Testis (tissue), 2 donors: Measurements from ENCODE around the gene NOS1AP.

Experiments
- POLR2A ChIP-seq: fragments of 450-650 bp; IDR thresholded peaks from one replicate; pipeline ENCODE4 v1.6.1; 2017; ENCODE audit warnings: antibody characterized with exemption, mild to moderate bottlenecking, moderate library complexity
- TF ChIP-seq, protein P1 (sequence below), 3 experiments: fragments of 450-650 bp in 2 of 3; fragments of 200-600 bp in 1 of 3; sonication (generic) in 1 of 3; IDR thresholded peaks; one replicate each; pipeline ENCODE4 v1.5.1; 2016 to 2019; ENCODE audit warnings: antibody characterized with exemption in 3 of 3, mild to moderate bottlenecking in 2 of 3, moderate library complexity in 1 of 3

DNA sequence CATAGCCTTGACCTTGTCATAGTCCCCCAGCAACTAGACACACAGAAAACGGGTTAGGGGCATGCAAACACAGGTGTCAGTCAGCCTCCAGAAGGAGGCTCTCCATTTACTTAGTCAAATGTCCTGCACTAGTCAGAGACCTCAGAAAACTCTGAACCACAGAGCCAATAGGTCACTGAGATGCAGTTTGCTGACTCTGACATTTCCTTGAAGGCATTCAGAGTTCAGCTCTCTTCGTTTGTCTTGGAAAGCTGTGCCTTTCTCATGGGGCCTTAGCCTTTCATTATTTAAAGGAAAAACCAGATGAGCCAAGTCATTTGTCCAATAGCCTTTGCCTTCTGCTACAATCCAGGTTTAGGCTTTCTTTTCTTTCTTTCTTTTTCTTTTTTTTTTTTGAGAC is 49.3 kb upstream of the NOS1AP start:
- TF ChIP-seq, protein P1, sequence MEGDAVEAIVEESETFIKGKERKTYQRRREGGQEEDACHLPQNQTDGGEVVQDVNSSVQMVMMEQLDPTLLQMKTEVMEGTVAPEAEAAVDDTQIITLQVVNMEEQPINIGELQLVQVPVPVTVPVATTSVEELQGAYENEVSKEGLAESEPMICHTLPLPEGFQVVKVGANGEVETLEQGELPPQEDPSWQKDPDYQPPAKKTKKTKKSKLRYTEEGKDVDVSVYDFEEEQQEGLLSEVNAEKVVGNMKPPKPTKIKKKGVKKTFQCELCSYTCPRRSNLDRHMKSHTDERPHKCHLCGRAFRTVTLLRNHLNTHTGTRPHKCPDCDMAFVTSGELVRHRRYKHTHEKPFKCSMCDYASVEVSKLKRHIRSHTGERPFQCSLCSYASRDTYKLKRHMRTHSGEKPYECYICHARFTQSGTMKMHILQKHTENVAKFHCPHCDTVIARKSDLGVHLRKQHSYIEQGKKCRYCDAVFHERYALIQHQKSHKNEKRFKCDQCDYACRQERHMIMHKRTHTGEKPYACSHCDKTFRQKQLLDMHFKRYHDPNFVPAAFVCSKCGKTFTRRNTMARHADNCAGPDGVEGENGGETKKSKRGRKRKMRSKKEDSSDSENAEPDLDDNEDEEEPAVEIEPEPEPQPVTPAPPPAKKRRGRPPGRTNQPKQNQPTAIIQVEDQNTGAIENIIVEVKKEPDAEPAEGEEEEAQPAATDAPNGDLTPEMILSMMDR (IDR thresholded peaks at IDR 0.05): no peak
- no peak for TF ChIP-seq POLR2A
